ENCODE data around the gene GAR1.

- TF ChIP-seq POLR2AphosphoS5 (IDR thresholded peaks at IDR 0.05): no peak
- TF ChIP-seq, protein P1, sequence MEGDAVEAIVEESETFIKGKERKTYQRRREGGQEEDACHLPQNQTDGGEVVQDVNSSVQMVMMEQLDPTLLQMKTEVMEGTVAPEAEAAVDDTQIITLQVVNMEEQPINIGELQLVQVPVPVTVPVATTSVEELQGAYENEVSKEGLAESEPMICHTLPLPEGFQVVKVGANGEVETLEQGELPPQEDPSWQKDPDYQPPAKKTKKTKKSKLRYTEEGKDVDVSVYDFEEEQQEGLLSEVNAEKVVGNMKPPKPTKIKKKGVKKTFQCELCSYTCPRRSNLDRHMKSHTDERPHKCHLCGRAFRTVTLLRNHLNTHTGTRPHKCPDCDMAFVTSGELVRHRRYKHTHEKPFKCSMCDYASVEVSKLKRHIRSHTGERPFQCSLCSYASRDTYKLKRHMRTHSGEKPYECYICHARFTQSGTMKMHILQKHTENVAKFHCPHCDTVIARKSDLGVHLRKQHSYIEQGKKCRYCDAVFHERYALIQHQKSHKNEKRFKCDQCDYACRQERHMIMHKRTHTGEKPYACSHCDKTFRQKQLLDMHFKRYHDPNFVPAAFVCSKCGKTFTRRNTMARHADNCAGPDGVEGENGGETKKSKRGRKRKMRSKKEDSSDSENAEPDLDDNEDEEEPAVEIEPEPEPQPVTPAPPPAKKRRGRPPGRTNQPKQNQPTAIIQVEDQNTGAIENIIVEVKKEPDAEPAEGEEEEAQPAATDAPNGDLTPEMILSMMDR (IDR thresholded peaks at IDR 0.05): no peak
Observed at GRCh38 chr4:109836985-109837384, 21.4 kb downstream of the GAR1 start.

All from suprapubic skin (tissue), 3 donors.